Activated CD4-positive, CD25-positive, alpha-beta regulatory T cell treated with anti-CD3 and anti-CD28 coated beads, Interleukin-2, amount 50 U/mL, for 72 hours (primary cell): ENCODE results near the gene PI4K2A.

Experiments
- DNase-seq: peaks from one replicate; pipeline ENCODE4 v3.0.0; 2021

Gene PI4K2A

DNA sequence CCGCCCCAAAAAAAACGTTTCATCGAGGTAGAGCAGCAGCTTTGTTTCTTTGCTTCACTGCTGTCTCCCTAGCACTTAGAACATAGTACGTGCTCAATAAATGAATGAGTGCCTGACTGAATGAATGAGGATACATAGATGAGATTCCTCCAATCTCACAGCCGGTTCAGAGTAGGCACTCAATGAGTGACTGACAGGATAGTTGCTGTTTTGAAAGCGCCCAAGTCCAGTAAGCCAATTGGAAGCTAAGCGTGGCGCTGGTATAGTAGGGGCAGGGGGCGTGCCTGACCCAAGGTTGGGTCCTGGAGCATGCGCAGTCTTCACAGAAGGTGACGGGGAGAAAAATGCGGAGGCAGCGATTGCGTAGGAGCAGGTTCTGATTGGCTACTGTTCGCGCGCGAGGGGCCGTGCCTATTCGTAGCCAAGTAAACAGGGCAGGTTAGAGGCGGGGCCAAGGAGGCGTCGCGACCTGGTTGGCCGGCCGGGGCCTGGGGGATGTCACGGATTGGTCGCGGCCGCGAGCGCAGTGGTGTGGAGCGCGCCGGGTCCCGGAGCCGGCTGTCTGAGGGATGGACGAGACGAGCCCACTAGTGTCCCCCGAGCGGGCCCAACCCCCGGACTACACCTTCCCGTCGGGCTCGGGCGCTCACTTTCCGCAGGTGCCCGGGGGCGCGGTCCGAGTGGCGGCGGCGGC lies at the start of gene PI4K2A:
TSS of gene PI4K2A (plus strand) at position 498 of the 694 bp plus-strand sequence. CDS start at position 570, 72 bp downstream.
- DNase-seq, result peak; percentile 98

GRCh38 chr10:97590748-97591495 lies 49.5 kb upstream of the PI4K2A start:
- DNase-seq, result no peak

DNA sequence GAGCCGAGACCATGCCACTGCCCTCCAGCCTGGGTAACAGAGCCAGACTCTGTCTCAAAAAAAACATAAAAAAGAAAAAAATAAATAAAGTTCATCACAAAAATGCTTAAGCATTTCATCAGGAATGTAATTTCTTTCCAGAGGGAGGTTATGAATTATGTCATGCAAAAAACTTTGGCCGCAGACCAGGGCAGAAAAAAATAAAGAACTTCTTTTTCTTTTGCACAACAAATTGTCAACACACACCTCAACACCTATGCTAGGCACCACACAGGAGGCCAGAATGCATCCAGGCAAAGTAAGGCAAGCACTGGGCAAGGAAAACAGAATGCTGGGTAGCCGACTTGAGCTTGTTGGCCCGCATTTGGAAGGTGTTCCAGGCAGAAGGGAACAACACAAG lies 47.0 kb upstream of the PI4K2A start:
- no peak for DNase-seq

DNA sequence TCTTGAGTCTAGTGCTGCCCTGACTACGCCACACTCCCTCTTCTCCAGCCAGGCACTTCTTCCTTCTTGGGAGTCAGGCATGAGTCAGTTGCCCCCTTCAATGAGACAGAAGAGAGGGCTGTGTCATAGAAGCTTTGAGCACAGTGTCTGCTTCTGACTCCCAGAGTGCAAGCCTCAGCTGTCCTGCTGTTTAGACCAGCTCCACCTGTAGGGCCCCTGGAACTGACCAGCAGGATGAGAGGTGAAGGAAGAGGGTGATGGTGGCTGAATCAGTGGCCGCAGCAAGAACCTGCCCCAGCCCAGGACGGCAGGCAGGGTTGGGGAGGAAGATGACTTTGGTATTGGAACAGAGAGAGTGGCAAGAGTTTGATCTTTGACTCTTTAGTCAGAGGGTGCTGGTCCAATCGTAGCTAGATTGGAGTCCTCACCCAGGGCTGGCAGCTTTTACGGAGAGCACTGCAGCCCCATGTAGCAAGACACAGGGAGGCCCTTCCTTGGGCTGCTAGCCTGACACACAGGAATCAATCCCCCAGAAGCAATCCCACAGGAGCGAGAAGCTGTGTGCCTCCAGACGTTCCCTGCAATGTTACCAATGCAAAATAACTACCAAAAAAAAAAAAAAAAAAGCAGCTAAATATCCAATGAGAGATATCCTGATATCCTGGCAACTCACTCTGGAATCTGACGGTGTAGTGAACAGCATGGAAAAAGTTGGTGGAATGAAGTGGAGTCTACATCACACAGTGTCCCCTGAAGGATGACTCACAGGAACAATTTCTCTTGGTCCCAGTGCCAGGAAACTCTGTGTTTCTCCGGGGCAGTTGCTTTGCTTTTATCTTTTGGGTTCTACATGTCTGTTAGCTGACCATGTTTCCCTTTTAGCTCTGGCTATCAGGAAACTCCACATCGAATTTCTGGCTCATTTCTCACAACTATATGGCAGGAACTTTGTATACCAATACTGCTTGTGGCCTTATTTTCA lies 44.1 kb upstream of the PI4K2A start:
- no peak for DNase-seq

DNA sequence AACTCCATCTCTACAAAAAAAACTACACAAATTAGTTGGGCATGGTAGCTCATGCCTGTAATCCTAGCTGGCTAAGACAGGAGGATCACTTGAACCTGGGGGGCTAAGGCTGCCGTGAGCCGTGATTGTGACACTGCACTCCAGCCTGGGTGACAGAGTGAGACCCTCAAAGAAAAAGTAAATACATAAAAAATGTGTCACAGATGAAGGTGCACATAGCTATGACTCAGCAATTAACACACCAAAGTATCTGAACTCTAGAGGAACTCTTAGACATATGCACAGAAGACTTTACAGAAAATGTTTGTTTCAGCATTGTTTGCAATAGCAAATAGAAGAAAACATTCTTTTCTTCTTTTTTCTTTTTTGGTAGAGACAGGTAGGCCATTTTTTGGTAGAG lies 42.7 kb upstream of the PI4K2A start:
- no peak for DNase-seq

DNA sequence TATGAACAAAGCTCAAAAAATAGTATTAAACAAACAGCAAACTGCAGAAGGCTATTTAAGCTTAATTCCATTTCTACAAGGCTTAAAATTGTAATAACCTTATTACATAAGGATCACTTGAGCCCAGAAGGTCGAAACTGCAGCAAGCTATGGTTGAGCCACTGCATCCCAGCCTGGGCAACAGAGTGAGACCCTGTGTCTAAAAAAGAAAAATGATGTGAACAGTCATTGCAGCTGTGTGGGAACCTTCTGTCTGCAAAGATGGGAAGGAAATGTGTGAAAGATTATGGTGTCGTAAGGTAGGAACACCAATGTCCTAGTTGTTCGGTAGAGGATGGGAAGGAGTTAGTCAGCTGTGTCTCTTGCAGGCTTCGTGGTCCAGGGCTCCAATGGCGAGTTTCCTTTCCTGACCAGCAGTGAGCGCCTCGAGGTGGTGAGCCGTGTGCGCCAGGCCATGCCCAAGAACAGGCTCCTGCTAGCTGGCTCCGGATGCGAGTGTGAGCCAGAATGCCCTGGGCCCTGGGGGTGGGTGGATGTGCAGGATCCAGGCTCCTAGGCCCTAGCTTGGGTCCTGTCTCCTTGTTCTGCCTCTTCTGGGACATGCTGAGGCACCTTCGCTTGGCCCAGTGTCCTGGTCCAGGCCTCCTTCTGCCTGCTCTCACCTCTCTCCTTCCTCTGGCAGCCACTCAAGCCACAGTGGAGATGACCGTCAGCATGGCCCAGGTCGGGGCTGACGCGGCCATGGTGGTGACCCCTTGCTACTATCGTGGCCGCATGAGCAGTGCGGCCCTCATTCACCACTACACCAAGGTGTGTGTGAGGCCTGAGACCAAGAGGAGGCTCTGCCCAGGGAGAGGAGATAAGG lies 41.8 kb upstream of the PI4K2A start:
- DNase-seq, result no peak

- DNase-seq, result no peak
Observed at GRCh38 chr10:97599272-97599619, 41.2 kb upstream of the PI4K2A start.

DNA sequence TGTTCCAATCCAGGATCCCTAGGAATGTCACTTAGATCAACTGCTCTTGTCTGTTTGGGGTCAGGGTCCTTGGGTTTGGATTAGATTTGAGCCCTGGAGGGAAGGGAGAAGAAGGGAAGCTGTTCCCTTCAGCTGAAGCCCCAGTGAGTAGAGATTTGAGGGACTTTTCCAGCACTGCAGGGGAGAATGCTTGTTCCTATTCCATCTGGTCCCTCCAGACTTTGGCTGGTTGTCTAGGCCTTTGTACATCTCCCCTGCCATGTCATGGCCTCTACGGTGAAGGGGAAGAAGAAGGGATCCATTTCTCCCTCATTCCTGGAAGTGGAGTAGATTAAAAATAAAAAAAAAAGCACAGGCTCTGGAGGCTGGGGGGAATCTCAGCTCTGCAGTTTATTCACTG lies 39.9 kb upstream of the PI4K2A start:
- no peak for DNase-seq

GRCh38 chr10:97601268-97602215 lies 38.9 kb upstream of the PI4K2A start:
- no peak for DNase-seq

DNA sequence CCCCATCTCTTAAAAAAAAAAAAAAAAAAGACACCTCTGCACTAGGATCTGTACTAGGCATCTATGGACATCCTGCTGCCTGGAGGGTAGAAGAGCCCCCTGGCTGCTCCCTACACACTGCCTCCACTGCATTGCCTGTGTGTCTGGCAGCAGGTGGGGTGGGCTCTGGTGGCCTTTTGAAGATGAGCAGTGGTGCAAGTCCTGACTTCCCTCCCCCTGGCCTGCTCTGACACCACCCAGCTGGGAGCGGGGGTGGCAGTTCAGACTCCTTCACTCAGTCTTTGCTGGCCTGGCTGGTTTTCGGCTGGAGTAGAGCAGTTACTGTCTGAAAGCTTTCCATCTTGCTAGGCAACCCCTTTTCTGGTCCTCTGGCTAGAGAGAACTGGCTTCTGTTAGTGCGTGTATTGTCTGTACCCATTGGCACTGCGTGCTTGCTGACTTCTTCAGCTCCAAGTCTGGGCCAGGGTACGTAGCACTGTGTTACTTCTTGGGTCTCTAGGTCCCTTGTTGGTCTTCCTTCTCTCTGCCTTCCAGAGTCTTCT lies 33.3 kb upstream of the PI4K2A start:
- DNase-seq, result no peak

DNA sequence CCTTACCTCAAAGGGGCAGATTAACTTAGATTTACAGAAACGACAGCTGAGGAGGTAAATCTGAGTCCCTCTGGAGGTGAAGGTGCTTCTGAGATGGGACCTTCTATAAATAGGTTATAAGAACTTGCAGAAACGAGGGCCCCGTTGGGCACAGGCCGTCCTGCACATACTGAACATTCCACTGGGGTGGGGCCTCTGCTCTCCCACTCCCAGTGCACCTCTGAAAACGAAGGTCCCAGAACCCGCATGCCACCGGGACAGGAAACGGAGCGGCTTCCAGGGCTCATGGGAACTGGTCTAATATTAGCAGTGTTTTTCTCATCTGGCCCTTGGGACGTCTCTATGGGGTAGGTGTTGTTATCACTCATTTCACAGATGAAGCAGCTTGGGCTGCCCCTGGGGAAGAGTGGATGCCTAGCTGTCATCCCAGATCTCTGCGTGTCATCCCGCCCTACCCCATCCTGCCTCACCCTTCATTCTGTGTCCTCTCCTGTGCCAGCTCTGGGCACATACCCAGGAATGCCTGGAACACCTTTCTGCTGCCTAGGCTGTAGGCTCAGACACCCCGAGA lies 31.4 kb upstream of the PI4K2A start:
- no peak for DNase-seq

DNA sequence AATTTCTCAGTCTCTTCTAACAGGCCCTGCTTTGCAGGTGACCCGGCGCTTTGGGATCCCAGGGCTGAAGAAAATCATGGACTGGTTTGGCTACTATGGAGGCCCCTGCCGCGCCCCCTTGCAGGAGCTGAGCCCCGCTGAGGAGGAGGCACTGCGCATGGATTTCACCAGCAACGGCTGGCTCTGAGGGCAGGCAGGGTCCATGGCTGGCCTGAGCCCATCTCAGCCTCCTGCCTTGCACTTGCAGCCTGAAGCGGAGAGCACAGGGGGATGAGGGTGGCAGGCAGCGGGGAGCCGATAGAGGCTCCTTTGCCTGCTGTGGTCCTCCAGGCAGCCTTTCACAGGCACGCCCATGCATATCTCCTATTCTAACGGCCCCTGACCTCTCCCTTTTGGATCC lies 29.0 kb upstream of the PI4K2A start:
- no peak for DNase-seq

DNA sequence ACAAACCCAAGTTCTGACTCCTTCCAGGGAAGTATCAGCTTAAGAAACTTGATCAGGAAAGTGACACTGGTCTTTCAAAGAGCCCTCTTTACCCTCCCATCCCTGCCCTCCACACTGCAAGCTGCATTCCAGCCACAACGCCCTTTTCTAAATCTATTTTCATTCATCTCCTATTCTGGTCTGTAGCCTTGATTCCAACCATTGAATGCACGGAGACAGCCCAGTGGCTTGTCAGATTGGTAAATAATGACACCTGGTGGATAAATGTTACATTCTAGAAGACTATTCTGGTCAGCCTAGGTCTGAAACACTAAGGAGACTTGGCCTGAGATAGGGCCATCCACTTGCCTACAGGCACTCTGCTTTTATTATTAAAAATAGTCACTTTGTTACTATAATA lies 28.1 kb upstream of the PI4K2A start:
- DNase-seq, result no peak

GRCh38 chr10:97618285-97618684 lies 22.2 kb upstream of the PI4K2A start:
- DNase-seq, result no peak

- no peak for DNase-seq
Observed at GRCh38 chr10:97618733-97619132, 21.7 kb upstream of the PI4K2A start.

GRCh38 chr10:97623277-97623676 lies 17.2 kb upstream of the PI4K2A start:
- no peak for DNase-seq

DNA sequence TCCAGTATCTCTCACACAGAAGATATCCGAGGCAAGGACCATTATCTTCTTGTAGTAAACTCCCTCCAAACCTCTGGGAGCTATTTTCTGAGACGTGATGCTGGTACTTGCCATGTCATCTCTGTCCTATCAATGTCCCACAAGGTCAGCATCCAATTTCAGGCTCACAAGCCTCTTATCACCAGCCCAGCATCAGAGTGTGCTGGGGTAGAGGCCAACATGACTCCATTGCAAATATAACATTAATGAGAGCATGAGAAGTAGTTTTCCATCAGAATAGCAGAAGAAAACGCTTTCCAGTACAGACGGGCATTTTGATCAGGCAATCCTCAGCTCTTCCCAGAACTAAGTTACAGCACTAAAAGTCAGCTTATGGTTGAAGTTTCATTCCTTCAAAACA lies 12.7 kb upstream of the PI4K2A start:
- DNase-seq, result no peak

- no peak for DNase-seq
Observed at GRCh38 chr10:97628228-97628627, 12.2 kb upstream of the PI4K2A start.

DNA sequence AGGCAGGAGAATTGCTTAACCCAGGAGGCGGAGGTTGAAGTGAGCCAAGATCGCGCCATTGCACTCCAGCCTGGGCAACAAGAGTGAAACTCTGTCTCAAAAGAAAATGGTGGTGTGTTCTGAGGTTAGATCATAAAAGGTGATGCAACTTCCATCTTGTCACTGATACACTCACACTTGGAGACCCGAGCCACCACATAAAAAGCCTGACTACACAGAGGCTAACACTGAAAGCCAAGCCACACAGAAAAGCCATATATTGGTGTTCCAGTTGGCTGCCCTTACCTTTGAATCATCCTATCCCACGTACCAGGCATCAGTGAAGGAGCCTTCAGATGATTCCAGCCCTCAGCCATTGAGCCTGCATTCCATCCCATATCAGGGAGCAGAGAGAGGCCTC lies 11.2 kb upstream of the PI4K2A start:
- no peak for DNase-seq

DNA sequence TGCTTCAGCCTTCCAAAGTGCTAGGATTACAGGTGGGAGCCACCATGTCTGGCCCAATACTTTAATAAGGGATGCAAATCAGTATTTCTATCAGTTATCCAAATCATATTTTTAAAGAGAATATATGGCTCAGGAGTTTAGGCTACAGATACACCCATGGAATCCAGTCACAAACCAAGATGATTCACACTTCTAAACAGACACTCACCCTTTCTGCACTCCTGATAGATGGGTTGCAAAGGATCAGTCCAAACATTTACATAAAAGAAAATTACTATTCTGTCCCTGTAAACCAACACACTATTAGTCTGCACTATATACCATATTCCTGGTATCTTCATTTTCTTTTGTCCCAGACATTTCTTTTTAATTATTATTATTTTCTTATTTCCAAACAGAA lies 9.4 kb upstream of the PI4K2A start:
- no peak for DNase-seq
